SK-N-SH treated with all-trans-retinoic acid at 6 μM for 48 hours (cell line): ENCODE results near the gene PIEZO1.

Experiments used
- ATAC-seq: fragments of 200-7000 bp; cut with Tn5 transposase; 3 replicates; pipeline ENCODE4 v1.9.1; 2020; ENCODE audit warnings: mild to moderate bottlenecking, moderate library complexity
- ARNTL ChIP-seq: fragments of 450-650 bp; formaldehyde crosslinking; IDR thresholded peaks from 2 replicates; pipeline ENCODE4 v1.5.0; 2020; ENCODE audit warnings: low read depth, mild to moderate bottlenecking, moderate library complexity, borderline replicate concordance
- CSDC2 ChIP-seq: fragments of 250-450 bp; sonication (Bioruptor Pico); IDR thresholded peaks from 2 replicates; pipeline ENCODE4 v1.5.0; 2020; ENCODE audit warnings: mild to moderate bottlenecking, moderate library complexity
- ESRRG ChIP-seq: fragments of 250-450 bp; sonication (Bioruptor Pico); IDR thresholded peaks from 2 replicates; pipeline ENCODE4 v1.6.1; 2021; ENCODE audit warnings: mild to moderate bottlenecking
- GLIS3 ChIP-seq: fragments of 250-450 bp; sonication (Bioruptor Pico); IDR thresholded peaks from 2 replicates; pipeline ENCODE4 v1.5.0; 2020; ENCODE audit warnings: mild to moderate bottlenecking, moderate library complexity
- ISL1 ChIP-seq: fragments of 250-450 bp; sonication (Bioruptor Pico); IDR thresholded peaks from 2 replicates; pipeline ENCODE4 v2.1.2; 2022; ENCODE audit warnings: mild to moderate bottlenecking, moderate library complexity
- OSR1 ChIP-seq: fragments of 250-450 bp; sonication (Bioruptor Pico); IDR thresholded peaks from 2 replicates; pipeline ENCODE4 v1.8.0; 2022; ENCODE audit warnings: moderate library complexity, mild to moderate bottlenecking, inconsistent platforms
- PPARA ChIP-seq: fragments of 250-450 bp; sonication (Bioruptor Pico); IDR thresholded peaks from 2 replicates; pipeline ENCODE4 v1.5.0; 2020; ENCODE audit warnings: mild to moderate bottlenecking, borderline replicate concordance
- RARB ChIP-seq: fragments of 250-450 bp; sonication (Bioruptor Pico); IDR thresholded peaks from 2 replicates; pipeline ENCODE4 v1.8.0; 2021; ENCODE audit warnings: mild to moderate bottlenecking, moderate library complexity
- SNAI2 ChIP-seq: fragments of 250-450 bp; sonication (Bioruptor Pico); IDR thresholded peaks from 2 replicates; pipeline ENCODE4 v1.5.0; 2020; ENCODE audit warnings: mild to moderate bottlenecking, moderate library complexity
- TCF4 ChIP-seq: fragments of 250-450 bp; sonication (Bioruptor Pico); IDR thresholded peaks from 2 replicates; pipeline ENCODE4 v1.8.0; 2021; ENCODE audit warnings: mild to moderate bottlenecking, moderate library complexity, borderline replicate concordance
- TOX ChIP-seq: fragments of 250-450 bp; sonication (Bioruptor Pico); IDR thresholded peaks from 2 replicates; pipeline ENCODE4 v1.8.0; 2021; ENCODE audit warnings: mild to moderate bottlenecking, moderate library complexity, borderline replicate concordance
- ZC3H10 ChIP-seq: fragments of 250-450 bp; sonication (Bioruptor Pico); IDR thresholded peaks from 2 replicates; pipeline ENCODE4 v1.5.1; 2021; ENCODE audit warnings: mild to moderate bottlenecking, moderate library complexity
- ZFP3 ChIP-seq: fragments of 250-450 bp; sonication (Bioruptor Pico); IDR thresholded peaks from 2 replicates; pipeline ENCODE4 v1.5.0; 2020; ENCODE audit warnings: mild to moderate bottlenecking, moderate library complexity
- ZFP30 ChIP-seq: fragments of 450-650 bp; formaldehyde crosslinking; IDR thresholded peaks from 2 replicates; pipeline ENCODE4 v1.5.0; 2022; ENCODE audit warnings: mild to moderate bottlenecking, moderate library complexity
- ZNF565 ChIP-seq: fragments of 450-650 bp; formaldehyde crosslinking; conservative IDR thresholded peaks from 2 replicates; pipeline ENCODE4 v1.5.0; 2020; ENCODE audit warnings: low read depth, mild to moderate bottlenecking, moderate library complexity
- ZNF70 ChIP-seq: fragments of 450-650 bp; formaldehyde crosslinking; IDR thresholded peaks from 2 replicates; pipeline ENCODE4 v1.5.0; 2020; ENCODE audit warnings: mild to moderate bottlenecking, moderate library complexity
- ZNF8 ChIP-seq: fragments of 450-650 bp; formaldehyde crosslinking; IDR thresholded peaks from 2 replicates; pipeline ENCODE4 v1.5.0; 2020; ENCODE audit warnings: mild to moderate bottlenecking, moderate library complexity
- TF ChIP-seq, protein P1 (sequence below): fragments of 250-450 bp; sonication (Bioruptor Pico); IDR thresholded peaks from 2 replicates; pipeline ENCODE4 v1.8.0; 2020; ENCODE audit warnings: mild to moderate bottlenecking, moderate library complexity, borderline replicate concordance
- TF ChIP-seq, protein P2 (sequence below): fragments of 250-450 bp; sonication (Bioruptor Pico); IDR thresholded peaks from 2 replicates; pipeline ENCODE4 v1.5.1; 2021; ENCODE audit warnings: mild to moderate bottlenecking, moderate library complexity
- TF ChIP-seq, protein P3 (sequence below): fragments of 250-450 bp; sonication (Bioruptor Pico); IDR thresholded peaks from 2 replicates; pipeline ENCODE4 v1.8.0; 2021; ENCODE audit warnings: low read depth, mild to moderate bottlenecking, moderate library complexity, borderline replicate concordance
- TF ChIP-seq, protein P4 (sequence below): fragments of 250-450 bp; sonication (Bioruptor Pico); IDR thresholded peaks from 2 replicates; pipeline ENCODE4 v1.5.0; 2020; ENCODE audit warnings: mild to moderate bottlenecking, moderate library complexity

Gene PIEZO1

DNA sequence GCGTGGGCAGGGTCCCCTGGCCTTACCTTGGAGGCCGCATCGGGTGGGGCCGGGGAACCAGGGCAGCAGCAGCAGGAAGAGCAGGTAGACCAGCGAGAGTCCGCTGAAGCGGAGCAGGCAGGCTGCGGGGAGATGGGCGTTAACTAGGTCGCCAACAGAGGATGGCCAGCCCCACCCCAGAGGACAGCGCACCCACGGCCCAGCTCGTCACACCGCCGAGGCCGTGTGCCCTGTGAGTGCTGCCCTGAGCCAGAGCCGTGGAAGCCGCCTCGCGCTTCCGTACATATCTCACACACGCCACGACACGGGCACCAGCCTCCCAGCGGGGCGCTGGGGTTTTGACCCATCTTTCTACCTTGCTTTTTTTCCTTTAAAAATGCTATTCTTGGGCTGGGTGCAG lies 35.7 kb downstream of the PIEZO1 start (continued):
- TF ChIP-seq ZNF8 (CRISPR knock-in tag): no peak
- no peak for TF ChIP-seq RARB (CRISPR knock-in tag)
- TF ChIP-seq PPARA (CRISPR knock-in tag): no peak
- TF ChIP-seq ZFP30 (CRISPR knock-in tag): no peak
- no peak for TF ChIP-seq ARNTL (CRISPR knock-in tag)
- no peak for TF ChIP-seq TCF4
- TF ChIP-seq ZFP3 (CRISPR knock-in tag): no peak
- TF ChIP-seq ZNF565 (CRISPR knock-in tag): no peak
- TF ChIP-seq, protein P1, sequence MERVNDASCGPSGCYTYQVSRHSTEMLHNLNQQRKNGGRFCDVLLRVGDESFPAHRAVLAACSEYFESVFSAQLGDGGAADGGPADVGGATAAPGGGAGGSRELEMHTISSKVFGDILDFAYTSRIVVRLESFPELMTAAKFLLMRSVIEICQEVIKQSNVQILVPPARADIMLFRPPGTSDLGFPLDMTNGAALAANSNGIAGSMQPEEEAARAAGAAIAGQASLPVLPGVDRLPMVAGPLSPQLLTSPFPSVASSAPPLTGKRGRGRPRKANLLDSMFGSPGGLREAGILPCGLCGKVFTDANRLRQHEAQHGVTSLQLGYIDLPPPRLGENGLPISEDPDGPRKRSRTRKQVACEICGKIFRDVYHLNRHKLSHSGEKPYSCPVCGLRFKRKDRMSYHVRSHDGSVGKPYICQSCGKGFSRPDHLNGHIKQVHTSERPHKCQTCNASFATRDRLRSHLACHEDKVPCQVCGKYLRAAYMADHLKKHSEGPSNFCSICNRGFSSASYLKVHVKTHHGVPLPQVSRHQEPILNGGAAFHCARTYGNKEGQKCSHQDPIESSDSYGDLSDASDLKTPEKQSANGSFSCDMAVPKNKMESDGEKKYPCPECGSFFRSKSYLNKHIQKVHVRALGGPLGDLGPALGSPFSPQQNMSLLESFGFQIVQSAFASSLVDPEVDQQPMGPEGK (CRISPR knock-in tag): no peak
- no peak for TF ChIP-seq OSR1 (CRISPR knock-in tag)
- TF ChIP-seq, protein P2, sequence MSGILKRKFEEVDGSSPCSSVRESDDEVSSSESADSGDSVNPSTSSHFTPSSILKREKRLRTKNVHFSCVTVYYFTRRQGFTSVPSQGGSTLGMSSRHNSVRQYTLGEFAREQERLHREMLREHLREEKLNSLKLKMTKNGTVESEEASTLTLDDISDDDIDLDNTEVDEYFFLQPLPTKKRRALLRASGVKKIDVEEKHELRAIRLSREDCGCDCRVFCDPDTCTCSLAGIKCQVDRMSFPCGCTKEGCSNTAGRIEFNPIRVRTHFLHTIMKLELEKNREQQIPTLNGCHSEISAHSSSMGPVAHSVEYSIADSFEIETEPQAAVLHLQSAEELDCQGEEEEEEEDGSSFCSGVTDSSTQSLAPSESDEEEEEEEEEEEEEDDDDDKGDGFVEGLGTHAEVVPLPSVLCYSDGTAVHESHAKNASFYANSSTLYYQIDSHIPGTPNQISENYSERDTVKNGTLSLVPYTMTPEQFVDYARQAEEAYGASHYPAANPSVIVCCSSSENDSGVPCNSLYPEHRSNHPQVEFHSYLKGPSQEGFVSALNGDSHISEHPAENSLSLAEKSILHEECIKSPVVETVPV (CRISPR knock-in tag): no peak
- no peak for TF ChIP-seq GLIS3 (CRISPR knock-in tag)

DNA sequence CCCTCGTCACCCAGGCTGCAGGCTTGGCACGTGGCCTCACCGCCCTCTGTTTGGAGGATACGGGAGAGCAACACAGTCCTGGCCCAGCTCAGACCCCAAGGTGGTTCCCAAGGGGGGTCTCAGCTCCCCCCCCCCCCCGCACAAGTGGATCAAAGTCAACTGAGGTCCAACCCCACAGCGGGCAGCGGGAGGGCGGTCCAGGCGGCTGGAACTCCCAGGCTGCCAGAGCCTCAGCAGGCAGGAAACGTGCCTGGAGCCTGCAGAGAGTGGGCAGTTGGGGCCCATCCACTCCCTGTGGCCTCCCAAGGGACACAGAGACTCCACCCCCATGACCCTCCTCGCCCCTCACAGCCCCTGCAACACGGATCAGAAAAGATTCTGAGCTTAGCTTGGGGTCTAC lies 36.7 kb downstream of the PIEZO1 start:
- TF ChIP-seq OSR1 (CRISPR knock-in tag) (no peak), CSDC2 (CRISPR knock-in tag) (no peak), RARB (CRISPR knock-in tag) (no peak), TOX (CRISPR knock-in tag) (no peak), ARNTL (CRISPR knock-in tag) (no peak), GLIS3 (CRISPR knock-in tag) (no peak), SNAI2 (CRISPR knock-in tag) (no peak), TCF4 (no peak), ZNF70 (no peak), ZFP30 (CRISPR knock-in tag) (no peak), ZC3H10 (CRISPR knock-in tag) (no peak)
- TF ChIP-seq, protein P3, sequence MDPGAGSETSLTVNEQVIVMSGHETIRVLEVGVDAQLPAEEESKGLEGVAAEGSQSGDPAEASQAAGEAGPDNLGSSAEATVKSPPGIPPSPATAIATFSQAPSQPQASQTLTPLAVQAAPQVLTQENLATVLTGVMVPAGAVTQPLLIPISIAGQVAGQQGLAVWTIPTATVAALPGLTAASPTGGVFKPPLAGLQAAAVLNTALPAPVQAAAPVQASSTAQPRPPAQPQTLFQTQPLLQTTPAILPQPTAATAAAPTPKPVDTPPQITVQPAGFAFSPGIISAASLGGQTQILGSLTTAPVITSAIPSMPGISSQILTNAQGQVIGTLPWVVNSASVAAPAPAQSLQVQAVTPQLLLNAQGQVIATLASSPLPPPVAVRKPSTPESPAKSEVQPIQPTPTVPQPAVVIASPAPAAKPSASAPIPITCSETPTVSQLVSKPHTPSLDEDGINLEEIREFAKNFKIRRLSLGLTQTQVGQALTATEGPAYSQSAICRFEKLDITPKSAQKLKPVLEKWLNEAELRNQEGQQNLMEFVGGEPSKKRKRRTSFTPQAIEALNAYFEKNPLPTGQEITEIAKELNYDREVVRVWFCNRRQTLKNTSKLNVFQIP (CRISPR knock-in tag): no peak
- TF ChIP-seq, protein P2 (CRISPR knock-in tag): no peak
- TF ChIP-seq, protein P4, sequence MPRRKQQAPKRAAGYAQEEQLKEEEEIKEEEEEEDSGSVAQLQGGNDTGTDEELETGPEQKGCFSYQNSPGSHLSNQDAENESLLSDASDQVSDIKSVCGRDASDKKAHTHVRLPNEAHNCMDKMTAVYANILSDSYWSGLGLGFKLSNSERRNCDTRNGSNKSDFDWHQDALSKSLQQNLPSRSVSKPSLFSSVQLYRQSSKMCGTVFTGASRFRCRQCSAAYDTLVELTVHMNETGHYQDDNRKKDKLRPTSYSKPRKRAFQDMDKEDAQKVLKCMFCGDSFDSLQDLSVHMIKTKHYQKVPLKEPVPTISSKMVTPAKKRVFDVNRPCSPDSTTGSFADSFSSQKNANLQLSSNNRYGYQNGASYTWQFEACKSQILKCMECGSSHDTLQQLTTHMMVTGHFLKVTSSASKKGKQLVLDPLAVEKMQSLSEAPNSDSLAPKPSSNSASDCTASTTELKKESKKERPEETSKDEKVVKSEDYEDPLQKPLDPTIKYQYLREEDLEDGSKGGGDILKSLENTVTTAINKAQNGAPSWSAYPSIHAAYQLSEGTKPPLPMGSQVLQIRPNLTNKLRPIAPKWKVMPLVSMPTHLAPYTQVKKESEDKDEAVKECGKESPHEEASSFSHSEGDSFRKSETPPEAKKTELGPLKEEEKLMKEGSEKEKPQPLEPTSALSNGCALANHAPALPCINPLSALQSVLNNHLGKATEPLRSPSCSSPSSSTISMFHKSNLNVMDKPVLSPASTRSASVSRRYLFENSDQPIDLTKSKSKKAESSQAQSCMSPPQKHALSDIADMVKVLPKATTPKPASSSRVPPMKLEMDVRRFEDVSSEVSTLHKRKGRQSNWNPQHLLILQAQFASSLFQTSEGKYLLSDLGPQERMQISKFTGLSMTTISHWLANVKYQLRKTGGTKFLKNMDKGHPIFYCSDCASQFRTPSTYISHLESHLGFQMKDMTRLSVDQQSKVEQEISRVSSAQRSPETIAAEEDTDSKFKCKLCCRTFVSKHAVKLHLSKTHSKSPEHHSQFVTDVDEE: no peak
- ATAC-seq: no peak

DNA sequence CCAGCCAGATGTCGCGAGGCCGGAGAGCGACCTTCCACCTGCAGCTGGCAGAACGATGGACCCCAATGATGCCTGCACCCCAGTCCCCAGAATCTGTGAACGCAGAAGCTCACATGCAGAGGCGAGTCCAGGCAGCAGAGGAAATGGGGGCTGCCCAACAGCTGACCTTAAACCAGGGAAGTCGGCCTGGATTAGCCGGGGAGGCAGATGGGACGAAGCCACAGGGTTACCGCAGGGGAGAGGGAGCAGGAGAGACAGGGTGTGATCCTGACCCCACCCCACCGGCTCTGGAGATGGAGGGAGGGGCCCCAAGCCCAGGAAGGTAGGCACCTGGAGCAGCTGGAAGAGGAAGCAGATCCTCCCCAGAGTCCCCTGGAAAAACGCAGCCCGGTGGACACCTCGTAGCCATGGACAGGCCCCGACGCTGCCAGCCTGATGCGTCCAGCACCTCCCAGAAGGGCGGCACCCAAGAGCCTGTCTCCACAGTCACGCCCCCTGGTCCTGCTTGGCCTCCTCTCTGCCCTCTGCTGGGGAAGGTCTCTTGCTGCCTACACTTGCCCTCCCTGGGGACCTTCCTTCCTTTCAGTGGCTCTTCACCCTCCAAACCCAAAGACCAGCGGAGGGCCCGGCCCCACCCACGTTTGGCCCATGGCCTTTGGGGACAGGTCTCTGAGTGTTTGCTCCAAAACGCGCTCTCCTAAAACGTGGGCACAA lies 37.3 kb downstream of the PIEZO1 start:
- ATAC-seq: peak; percentile 29; the same call in 2 of the 3 replicates
- TF ChIP-seq PPARA (CRISPR knock-in tag): no peak
- TF ChIP-seq ZFP3 (CRISPR knock-in tag): no peak
- no peak for TF ChIP-seq ZNF8 (CRISPR knock-in tag)
- no peak for TF ChIP-seq ZFP30 (CRISPR knock-in tag)
- no peak for TF ChIP-seq ISL1
- TF ChIP-seq, protein P3 (CRISPR knock-in tag): no peak
- TF ChIP-seq SNAI2 (CRISPR knock-in tag): no peak
- TF ChIP-seq, protein P1 (CRISPR knock-in tag): no peak
- no peak for TF ChIP-seq ESRRG
